SHP77 treated with DMSO at 0.1 percent for 48 hours (cell line): ENCODE measurements around the gene RASA3.
A peak's percentile ranks its signal among the peaks of the same experiment; 100 is the strongest.

Experiments used
- DNase-seq: peaks from one replicate; lab custom pipeline; 2025; lab: John Stamatoyannopoulos, UW

The RASA3 gene

GRCh38 chr13:113967729-113968462 is 164.5 kb downstream of the RASA3 start:
- no peak for DNase-seq

- no peak for DNase-seq
Measured at GRCh38 chr13:113967206-113967720, 165.2 kb downstream of the RASA3 start.

GRCh38 chr13:113965968-113966884 is 166.2 kb downstream of the RASA3 start:
- no peak for DNase-seq

GRCh38 chr13:113965383-113965874 is 167.0 kb downstream of the RASA3 start:
- no peak for DNase-seq

- DNase-seq, result no peak
Measured at GRCh38 chr13:113964251-113964995, 168.0 kb downstream of the RASA3 start.

- DNase-seq, result no peak
Measured at GRCh38 chr13:113963376-113963775, 169.0 kb downstream of the RASA3 start.

GRCh38 chr13:113962975-113963374 is 169.4 kb downstream of the RASA3 start:
- no peak for DNase-seq

- no peak for DNase-seq
Measured at GRCh38 chr13:113962386-113962785, 170.0 kb downstream of the RASA3 start.

- DNase-seq, result no peak
Measured at GRCh38 chr13:113960276-113960948, 172.0 kb downstream of the RASA3 start.

GRCh38 chr13:113959198-113959597 is 173.2 kb downstream of the RASA3 start:
- DNase-seq, result no peak

GRCh38 chr13:113958373-113958772 is 174.1 kb downstream of the RASA3 start:
- no peak for DNase-seq

GRCh38 chr13:113956571-113956970 is 175.9 kb downstream of the RASA3 start:
- DNase-seq, result no peak

- DNase-seq, result no peak
Measured at GRCh38 chr13:113955691-113956090, 176.7 kb downstream of the RASA3 start.

GRCh38 chr13:113955235-113955634 is 177.2 kb downstream of the RASA3 start:
- no peak for DNase-seq

- no peak for DNase-seq
Measured at GRCh38 chr13:113954046-113954835, 178.2 kb downstream of the RASA3 start.

GRCh38 chr13:113953561-113953960 is 178.9 kb downstream of the RASA3 start:
- no peak for DNase-seq

GRCh38 chr13:113952983-113953520 is 179.4 kb downstream of the RASA3 start:
- DNase-seq, result no peak

GRCh38 chr13:113952151-113952982 is 180.1 kb downstream of the RASA3 start:
- no peak for DNase-seq

GRCh38 chr13:113951246-113951999 is 181.0 kb downstream of the RASA3 start:
- DNase-seq, result peak; percentile 37
